GM12801 (cell line): ENCODE results near the gene SELENOO.

Experiments used
- TF ChIP-seq, protein P1 (sequence below): IDR thresholded peaks from one replicate; pipeline ENCODE4 v1.5.1; 2011; ENCODE audit warnings: control low read depth; ENCODE audit not compliant: insufficient read length; ENCODE audit errors: extremely low read depth

Gene SELENOO

DNA sequence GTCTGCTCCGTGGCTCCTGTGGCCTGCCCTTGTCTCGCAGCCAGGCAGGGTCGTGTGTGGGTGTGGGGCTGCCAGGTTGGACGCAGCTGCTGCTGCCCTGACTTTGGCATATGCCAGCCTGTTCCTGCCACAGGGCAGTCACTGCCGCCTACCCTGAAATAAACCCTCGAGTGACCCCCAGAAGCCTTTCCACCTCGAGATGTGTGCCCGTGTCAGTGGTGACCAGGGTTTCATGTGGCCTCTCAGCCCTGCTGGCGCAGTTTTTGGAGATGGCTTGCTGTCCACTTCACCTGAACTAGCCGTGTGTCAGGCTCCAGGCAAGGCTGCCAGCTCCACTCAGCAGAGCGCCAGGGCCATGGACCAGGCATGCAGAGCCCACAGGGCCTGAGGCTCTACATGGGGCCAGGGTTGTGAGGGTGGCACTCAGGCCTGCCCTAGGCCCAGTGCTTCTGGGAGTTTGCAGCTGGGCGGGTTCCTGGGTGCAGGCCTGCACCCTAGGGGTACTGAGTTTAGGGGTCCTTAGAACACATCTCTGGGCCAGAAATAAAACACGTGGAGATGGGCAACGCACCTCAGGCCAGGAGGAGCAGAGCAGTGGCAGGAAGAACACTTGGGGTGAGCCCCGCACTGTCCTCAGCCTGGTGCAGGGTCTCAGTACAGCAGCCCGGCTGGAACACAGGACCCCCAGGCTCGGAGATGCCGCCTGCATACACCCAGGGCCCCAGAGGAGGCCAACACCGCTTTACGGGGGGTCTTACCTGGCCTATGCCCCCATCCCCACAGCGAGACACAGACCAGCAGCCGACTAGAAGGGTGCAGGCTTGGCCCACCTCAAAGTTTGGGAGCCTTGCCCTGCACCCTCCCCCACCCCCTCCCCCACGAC is 39.1 kb upstream of the SELENOO start:
- TF ChIP-seq, protein P1, sequence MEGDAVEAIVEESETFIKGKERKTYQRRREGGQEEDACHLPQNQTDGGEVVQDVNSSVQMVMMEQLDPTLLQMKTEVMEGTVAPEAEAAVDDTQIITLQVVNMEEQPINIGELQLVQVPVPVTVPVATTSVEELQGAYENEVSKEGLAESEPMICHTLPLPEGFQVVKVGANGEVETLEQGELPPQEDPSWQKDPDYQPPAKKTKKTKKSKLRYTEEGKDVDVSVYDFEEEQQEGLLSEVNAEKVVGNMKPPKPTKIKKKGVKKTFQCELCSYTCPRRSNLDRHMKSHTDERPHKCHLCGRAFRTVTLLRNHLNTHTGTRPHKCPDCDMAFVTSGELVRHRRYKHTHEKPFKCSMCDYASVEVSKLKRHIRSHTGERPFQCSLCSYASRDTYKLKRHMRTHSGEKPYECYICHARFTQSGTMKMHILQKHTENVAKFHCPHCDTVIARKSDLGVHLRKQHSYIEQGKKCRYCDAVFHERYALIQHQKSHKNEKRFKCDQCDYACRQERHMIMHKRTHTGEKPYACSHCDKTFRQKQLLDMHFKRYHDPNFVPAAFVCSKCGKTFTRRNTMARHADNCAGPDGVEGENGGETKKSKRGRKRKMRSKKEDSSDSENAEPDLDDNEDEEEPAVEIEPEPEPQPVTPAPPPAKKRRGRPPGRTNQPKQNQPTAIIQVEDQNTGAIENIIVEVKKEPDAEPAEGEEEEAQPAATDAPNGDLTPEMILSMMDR = no peak

DNA sequence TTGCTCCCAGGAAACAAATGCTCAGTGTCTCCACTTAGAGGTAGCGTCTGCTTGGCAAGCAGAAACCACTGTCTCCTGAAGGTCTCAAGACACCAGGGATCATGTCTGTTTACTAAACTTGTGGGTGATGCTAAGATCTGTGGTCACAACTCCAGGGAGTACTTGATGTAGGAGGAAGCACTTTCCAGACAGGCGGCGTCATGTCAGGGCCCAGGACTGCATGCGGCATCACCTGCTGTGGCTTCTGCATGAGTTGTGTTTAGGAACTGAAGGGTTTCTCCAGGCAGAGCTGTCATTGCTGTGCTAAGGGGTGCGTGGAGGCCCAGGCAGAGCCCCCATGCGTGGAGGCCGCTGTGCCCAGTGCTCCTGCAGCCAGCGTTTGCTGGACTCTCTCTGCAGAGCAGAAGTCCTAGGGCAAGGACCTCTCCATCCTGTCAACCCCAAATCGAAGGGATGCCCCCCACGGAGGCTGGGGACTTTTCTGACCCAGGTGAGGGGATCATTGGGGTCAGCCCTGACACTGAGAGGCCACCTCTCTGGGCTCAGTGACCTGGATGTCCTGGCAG is 38.3 kb upstream of the SELENOO start:
- TF ChIP-seq, protein P1 = no peak

DNA sequence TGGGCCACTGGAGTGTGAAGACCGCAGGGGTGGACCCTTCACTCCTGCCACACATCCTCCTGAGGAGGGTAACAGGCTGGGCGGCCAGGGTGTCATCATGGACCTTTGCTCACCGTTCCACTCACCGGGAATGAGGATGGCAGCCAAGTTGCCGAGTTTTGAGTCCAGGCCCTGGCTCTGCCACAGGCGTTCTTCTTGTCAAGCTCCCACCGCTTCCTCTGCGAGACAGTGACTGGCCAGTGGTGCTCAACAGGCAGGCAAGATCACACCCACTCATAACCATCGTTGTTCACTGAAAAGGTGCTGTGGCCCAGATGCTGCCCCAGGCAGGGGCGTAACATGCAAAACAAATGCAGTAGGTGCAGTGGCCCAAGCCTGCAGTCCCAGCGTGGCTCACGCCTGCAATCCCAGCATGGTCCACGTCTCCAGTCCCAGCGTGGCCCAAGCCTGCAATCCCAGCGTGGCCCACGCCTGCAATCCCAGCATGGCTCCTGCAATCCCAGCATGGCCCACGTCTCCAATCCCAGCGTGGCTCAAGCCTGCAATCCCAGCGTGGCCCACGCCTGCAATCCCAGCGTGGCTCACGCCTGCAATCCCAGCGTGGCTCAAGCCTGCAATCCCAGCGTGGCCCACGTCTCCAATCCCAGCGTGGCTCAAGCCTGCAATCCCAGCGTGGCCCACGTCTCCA is 35.2 kb upstream of the SELENOO start:
- TF ChIP-seq, protein P1 = no peak

DNA sequence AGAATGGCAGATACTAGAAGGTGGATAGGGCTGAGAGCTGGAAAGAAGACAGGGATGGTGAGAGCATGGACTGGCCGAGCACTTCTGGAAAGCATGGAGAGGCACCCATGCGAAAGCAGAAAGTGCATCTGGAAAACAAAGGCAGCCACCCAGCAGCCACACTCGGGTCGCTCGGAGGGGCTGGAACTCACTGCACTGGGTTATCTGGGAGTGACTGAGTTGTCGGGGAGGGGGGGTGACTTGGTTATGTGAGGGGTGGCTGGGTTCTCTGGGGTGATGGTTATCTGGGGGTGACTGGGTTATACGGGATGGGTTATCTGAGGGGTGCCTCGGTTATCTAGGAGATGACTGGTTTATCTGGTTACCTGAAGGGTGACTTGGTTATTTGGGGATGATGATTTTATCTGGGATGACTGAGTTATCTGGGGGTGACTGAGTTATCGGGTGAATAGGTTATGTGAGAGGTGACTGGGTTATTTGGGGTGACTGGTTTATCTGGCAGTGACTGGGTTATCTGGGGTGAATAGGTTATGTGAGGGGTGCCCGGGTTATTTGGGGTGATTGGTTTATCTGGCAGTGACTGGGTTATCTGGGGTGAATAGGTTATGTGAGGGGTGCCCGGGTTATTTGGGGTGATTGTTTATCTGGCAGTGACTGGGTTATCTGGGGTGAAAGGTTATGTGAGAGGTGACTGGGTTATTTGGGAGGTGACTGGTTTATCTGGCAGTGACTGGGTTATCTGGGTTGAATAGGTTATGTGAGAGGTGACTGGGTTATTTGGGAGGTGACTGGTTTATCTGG is 32.9 kb upstream of the SELENOO start:
- TF ChIP-seq, protein P1 = no peak

DNA sequence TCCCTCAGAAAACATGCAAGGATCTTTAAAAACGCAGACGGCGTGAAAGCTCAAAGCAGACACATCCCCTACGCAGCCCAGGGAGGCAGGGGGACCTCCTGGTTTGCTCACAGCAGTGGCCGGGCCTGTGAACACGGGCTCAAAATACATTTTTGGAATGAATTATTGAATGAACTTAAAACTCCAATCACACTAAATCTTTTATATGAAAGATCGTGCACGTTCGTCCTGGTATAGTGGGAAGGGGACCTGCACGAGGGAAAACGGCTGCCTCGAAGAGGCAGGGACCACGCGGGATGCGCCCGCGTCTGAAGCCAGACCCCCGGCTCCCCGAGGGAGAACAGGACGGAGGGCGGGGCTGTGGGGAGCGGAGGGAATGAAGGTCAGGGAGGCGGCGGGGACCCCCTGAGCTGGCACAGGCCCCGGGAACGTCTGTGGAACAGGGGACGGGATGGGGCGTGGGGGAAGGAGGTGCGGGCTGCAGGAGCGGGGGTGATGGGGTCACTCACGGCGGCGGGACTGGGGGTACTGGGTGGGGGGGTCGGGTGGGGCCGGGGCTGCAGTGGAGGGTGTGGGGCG is 31.5 kb upstream of the SELENOO start:
- TF ChIP-seq, protein P1 = no peak

DNA sequence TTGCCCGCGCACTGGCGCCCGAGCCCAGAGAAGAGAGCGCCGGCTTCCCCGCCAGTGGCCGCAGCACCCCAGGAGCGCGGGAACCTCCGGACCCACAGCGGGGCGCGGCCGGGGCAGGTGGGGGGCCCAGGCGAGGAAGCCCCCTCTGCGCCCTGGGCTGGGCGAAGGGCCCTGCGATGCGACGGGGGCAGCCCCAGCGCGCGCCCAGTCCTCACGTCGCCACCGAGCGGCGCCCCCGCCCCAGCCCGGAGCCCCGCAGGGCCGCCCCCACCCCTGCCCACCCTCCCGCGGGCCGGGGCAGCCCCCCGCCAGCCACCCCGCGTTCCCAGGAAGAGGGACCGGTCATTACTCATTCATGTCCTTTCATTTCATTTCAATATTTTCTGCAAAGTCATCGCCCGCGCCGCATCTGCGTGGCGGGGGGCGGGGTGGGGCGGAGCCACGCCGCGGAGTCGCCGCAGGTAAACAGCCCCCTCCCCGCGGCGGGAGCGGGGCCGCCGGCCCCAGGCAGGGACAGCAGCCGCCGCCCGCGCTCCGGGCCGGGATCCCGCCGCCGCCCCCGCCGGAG is 31.0 kb upstream of the SELENOO start:
- TF ChIP-seq, protein P1 = no peak
